HCT116 (cell line): Measurements from ENCODE around the gene MUC4.
"Not testable (repeated sequence)": the region's sequence is repeated elsewhere in the genome, so short reads cannot be mapped to it uniquely, and the experiment has no call there.

ENCODE experiments used
- CEBPB ChIP-seq: IDR thresholded peaks from 2 replicates; pipeline ENCODE4 v1.6.1; 2012; ENCODE audit warnings: low read depth
- CTCF ChIP-seq, 3 experiments: fragments of 200-600 bp in 1 of 3; sonication (generic) in 1 of 3; IDR thresholded peaks in 2 of 3; conservative IDR thresholded peaks in 1 of 3; 2 replicates each; pipeline ENCODE4 v1.5.1; 2012 to 2017; ENCODE audit warnings: low read depth in 2 of 3, low read length in 2 of 3, antibody characterized with exemption in 1 of 3, borderline replicate concordance in 1 of 3, control low read depth in 1 of 3, mild to moderate bottlenecking in 1 of 3, mixed read lengths in 1 of 3, mixed run types in 1 of 3, moderate library complexity in 1 of 3; ENCODE audit not compliant: insufficient read depth in 1 of 3
- EGR1 ChIP-seq: IDR thresholded peaks from 2 replicates; pipeline ENCODE4 v1.6.1; 2012; ENCODE audit warnings: low read depth
- EZH2 ChIP-seq: fragments of 200-600 bp; sonication (generic); IDR thresholded peaks from 2 replicates; pipeline ENCODE4 v1.6.1; 2017; ENCODE audit warnings: antibody characterized with exemption, mixed run types
- EZH2phosphoT487 ChIP-seq: fragments of 200-600 bp; IDR thresholded peaks from 2 replicates; pipeline ENCODE4 v1.6.1; 2018; ENCODE audit warnings: antibody characterized with exemption, borderline replicate concordance
- FOSL1 ChIP-seq: IDR thresholded peaks from 2 replicates; pipeline ENCODE4 v1.6.1; 2012; ENCODE audit warnings: low read depth
- MAX ChIP-seq: IDR thresholded peaks from 2 replicates; pipeline ENCODE4 v1.6.1; 2012
- POLR2A ChIP-seq: IDR thresholded peaks from 2 replicates; pipeline ENCODE4 v1.7.0; 2011; ENCODE audit warnings: borderline replicate concordance; ENCODE audit not compliant: insufficient read depth, insufficient read length; ENCODE audit errors: extremely low read depth
- REST ChIP-seq: IDR thresholded peaks from 2 replicates; pipeline ENCODE4 v1.6.1; 2012; ENCODE audit warnings: low read depth
- TCF7L2 ChIP-seq: IDR thresholded peaks from 2 replicates; pipeline ENCODE4 v1.7.0; 2011; ENCODE audit warnings: borderline replicate concordance, inconsistent platforms; ENCODE audit not compliant: insufficient read depth, insufficient read length; ENCODE audit errors: extremely low read depth
- ZBTB33 ChIP-seq: IDR thresholded peaks from 2 replicates; pipeline ENCODE4 v1.6.1; 2011; ENCODE audit warnings: mild to moderate bottlenecking, low read length, moderate library complexity; ENCODE audit not compliant: insufficient replicate concordance; ENCODE audit errors: extremely low read depth
- ZFX ChIP-seq: fragments of 450-650 bp; IDR thresholded peaks from 2 replicates; pipeline ENCODE4 v1.6.1; 2017
- ZNF274 ChIP-seq: fragments of 200-500 bp; sonication (Bioruptor generic); IDR thresholded peaks from 2 replicates; pipeline ENCODE4 v1.6.1; 2014; ENCODE audit warnings: mild to moderate bottlenecking, low read depth, low read length, inconsistent platforms

GRCh38 chr3:195785781-195786405, 25.8 kb downstream of the MUC4 start:
- not testable (repeated sequence) for TF ChIP-seq POLR2A; ZNF274; CTCF (IDR thresholded peaks at IDR 0.05 in 2 of 3, conservative IDR thresholded peaks at IDR 0.05 in 1 of 3; ENCODE audit: borderline replicate concordance in 1 of 3, insufficient read depth in 1 of 3, low read depth in 2 of 3, low read length in 2 of 3); REST; ZBTB33; CEBPB; FOSL1; EZH2phosphoT487; EZH2; EGR1; ZFX; MAX; TCF7L2
